Endodermal cell (in vitro differentiated cells): ENCODE measurements around the gene FGR. TPM values are rescaled to one million over a fixed set of nuclear protein-coding genes. Genes with fewer than 3 reads are reported as not detected.

Experiments used
- DNase-seq: peaks from one replicate; pipeline ENCODE4 v3.0.0-alpha.2; 2017
- H3K27ac ChIP-seq: 2 replicates; pipeline ENCODE4 v1.5.1; 2013; ENCODE audit warnings: mild to moderate bottlenecking, low read depth, low read length, moderate library complexity
- H3K27me3 ChIP-seq: 2 replicates; pipeline ENCODE4 v1.6.1; 2013; ENCODE audit warnings: mild to moderate bottlenecking, low read length, moderate library complexity; ENCODE audit not compliant: insufficient read depth, control insufficient read depth, poor library complexity, severe bottlenecking
- H3K36me3 ChIP-seq: 2 replicates; pipeline ENCODE4 v1.7.0; 2013; ENCODE audit warnings: mild to moderate bottlenecking, low read length, moderate library complexity; ENCODE audit not compliant: control insufficient read depth, insufficient read depth
- H3K4me1 ChIP-seq: one replicate; pipeline ENCODE4 v1.7.0; 2013; ENCODE audit warnings: low read length; ENCODE audit not compliant: control insufficient read depth, insufficient read depth
- H3K4me3 ChIP-seq: 2 replicates; pipeline ENCODE4 v1.5.1; 2013; ENCODE audit warnings: mild to moderate bottlenecking, low read length, moderate library complexity
- H3K9ac ChIP-seq: 2 replicates; pipeline ENCODE4 v1.6.1; 2013; ENCODE audit warnings: mild to moderate bottlenecking, low read length, moderate library complexity; ENCODE audit not compliant: poor library complexity, severe bottlenecking; ENCODE audit errors: extremely low read depth
- H3K9me3 ChIP-seq: 2 replicates; pipeline ENCODE4 v1.6.1; 2013; ENCODE audit warnings: mild to moderate bottlenecking, low read length, moderate library complexity; ENCODE audit not compliant: control insufficient read depth
- H3K27ac Mint-ChIP-seq: 2 replicates; pipeline ENCODE4 v1.8.0; 2020; ENCODE audit warnings: mixed read lengths
- H3K27me3 Mint-ChIP-seq: 2 replicates; pipeline ENCODE4 v1.8.0; 2021; ENCODE audit warnings: mild to moderate bottlenecking, mixed read lengths; ENCODE audit not compliant: insufficient read depth
- H3K36me3 Mint-ChIP-seq: 2 replicates; pipeline ENCODE4 v1.8.0; 2020; ENCODE audit warnings: low read depth, mixed read lengths
- H3K4me1 Mint-ChIP-seq: 2 replicates; pipeline ENCODE4 v1.8.0; 2020; ENCODE audit warnings: mixed read lengths
- H3K4me3 Mint-ChIP-seq: 2 replicates; pipeline ENCODE4 v1.8.0; 2020; ENCODE audit warnings: mild to moderate bottlenecking, moderate library complexity, mixed read lengths
- H3K9me3 Mint-ChIP-seq: 2 replicates; pipeline ENCODE4 v1.8.0; 2020; ENCODE audit warnings: mild to moderate bottlenecking, mixed read lengths
- CTCF ChIP-seq: fragments of 200-600 bp; sonication (generic); conservative IDR thresholded peaks from 2 replicates; pipeline ENCODE4 v1.5.0; 2021; ENCODE audit warnings: antibody characterized with exemption, mild to moderate bottlenecking
- WGBS, 2 experiments: methylation state at CpG; one replicate each; pipeline versions ENCODE4 v1.1.5 to v1.1.7; 2013; ENCODE audit warnings: missing lambda C conversion rate in 2 of 2, mixed read lengths in 1 of 2; ENCODE audit not compliant: insufficient coverage in 1 of 2, insufficient read length in 1 of 2; 5-methylcytosine and 5-hydroxymethylcytosine counted together
- total RNA-seq, 2 donors: library from RNA; stranded (reverse); fragmentation: NEBNext Ultra II Directional in 1 of 2; extraction: Animal tissue kit (Norgen Biotek cat#: 25700) in 1 of 2; gene quantifications; 2 replicates in 1 of 2; 3 replicates in 1 of 2; pipeline ENCODE4 v1.2.1, GENCODE V29; 2021

Gene FGR
- total RNA-seq, 2 donors from 2014 or later, result not detected

DNA sequence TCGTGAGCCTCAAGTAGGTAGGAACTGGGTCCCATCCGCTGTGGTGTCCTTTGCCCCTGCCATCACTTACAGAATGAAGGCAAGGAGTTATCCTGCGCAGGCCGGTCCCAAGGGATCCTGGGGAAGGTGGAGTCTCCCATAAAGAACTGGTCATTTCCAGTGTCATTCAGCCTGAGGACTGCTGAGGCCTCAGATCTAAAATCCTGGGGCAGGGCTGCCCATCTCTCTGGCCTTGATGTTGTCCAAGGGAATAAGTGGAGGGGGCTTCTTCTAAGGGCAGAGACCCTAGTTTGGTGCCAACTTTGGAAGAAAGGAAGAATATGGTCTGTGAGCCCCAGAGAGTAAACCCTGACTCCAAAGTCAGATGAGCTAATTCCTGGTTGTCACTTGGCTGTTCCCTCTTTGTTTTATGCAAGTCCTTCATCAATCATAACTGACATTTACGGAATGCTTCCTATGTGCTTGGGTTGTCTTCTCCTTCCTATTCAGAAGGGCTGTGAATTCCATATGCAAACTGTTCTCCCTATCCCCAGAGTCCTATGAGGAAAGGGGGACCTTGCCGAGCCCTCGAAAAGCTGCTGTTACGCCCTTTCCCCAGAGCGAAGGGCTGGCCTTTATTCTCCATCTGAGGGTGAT, 30.1 kb upstream of the FGR start:
- H3K27ac ChIP-seq, result no peak overlapping the region
- no peak for DNase-seq
- no peaks in the 10 kb centered on the region for H3K9me3 ChIP-seq
- no peaks in the 10 kb centered on the region for H3K36me3 ChIP-seq
- Mint-ChIP-seq H3K36me3 (no peaks in the 10 kb centered on the region), H3K9me3 (no peaks in the 10 kb centered on the region), H3K4me1 (peaks cover 8% of the 10 kb centered on the region), H3K4me3 (no peak overlapping the region), H3K27me3 (peaks cover 12% of the 10 kb centered on the region), H3K27ac (no peak overlapping the region)
- H3K27me3 ChIP-seq, result peaks cover 9% of the 10 kb centered on the region
- TF ChIP-seq CTCF, result no peak
- no peaks in the 10 kb centered on the region for H3K4me1 ChIP-seq
- 83 to 93% methylated on average over 8 to 9 of the region's 9 CpGs for WGBS, 2 experiments
- H3K4me3 ChIP-seq, result no peak overlapping the region
- no peak overlapping the region for H3K9ac ChIP-seq

DNA sequence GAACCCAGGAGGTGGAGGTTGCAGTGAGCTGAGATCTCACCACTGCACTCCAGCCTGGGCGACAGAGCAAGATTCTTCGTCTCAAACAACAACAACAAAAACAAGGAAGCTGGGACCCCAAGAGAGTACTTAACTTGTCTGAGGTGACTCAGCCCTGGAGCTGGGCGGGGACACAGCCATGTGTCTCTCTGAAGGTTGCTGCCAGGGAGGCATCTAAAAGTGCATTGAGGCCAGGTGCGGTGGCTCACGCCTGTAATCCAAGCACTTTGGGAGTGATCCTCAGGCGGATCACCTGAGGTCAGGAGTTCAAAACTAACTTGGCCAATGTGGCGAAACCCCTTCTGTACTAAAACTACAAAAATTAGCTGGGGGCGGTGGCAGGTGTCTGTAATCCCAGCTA, 29.3 kb upstream of the FGR start:
- H3K27ac Mint-ChIP-seq, result no peak overlapping the region
- H3K4me1 Mint-ChIP-seq, result peaks cover 8% of the 10 kb centered on the region
- peaks cover under 1% of the 10 kb centered on the region for H3K27me3 ChIP-seq
- no peaks in the 10 kb centered on the region for H3K9me3 ChIP-seq
- no peaks in the 10 kb centered on the region for H3K36me3 ChIP-seq
- no peak overlapping the region for H3K4me3 ChIP-seq
- no peaks in the 10 kb centered on the region for H3K36me3 Mint-ChIP-seq
- H3K9me3 Mint-ChIP-seq, result no peaks in the 10 kb centered on the region
- H3K4me1 ChIP-seq, result no peaks in the 10 kb centered on the region
- TF ChIP-seq CTCF, result no peak
- H3K9ac ChIP-seq, result no peak overlapping the region
- no peak overlapping the region for H3K4me3 Mint-ChIP-seq
- WGBS, 2 experiments, result 88 to 94% methylated on average over 8 of the region's 8 CpGs
- no peak overlapping the region for H3K27ac ChIP-seq
- peak; percentile 69 for DNase-seq
- peaks cover 3% of the 10 kb centered on the region for H3K27me3 Mint-ChIP-seq

GRCh38 chr1:27662707-27663393, 27.9 kb upstream of the FGR start:
- H3K27ac Mint-ChIP-seq, result peak overlapping the region; percentile 84
- H3K36me3 Mint-ChIP-seq, result no peaks in the 10 kb centered on the region
- Histone ChIP-seq H3K9ac (no peak overlapping the region), H3K4me3 (no peak overlapping the region), H3K27me3 (no peaks in the 10 kb centered on the region), H3K36me3 (no peaks in the 10 kb centered on the region), H3K4me1 (no peaks in the 10 kb centered on the region), H3K27ac (peak overlapping the region; percentile 8), H3K9me3 (no peaks in the 10 kb centered on the region)
- DNase-seq, result peak; percentile 98
- TF ChIP-seq CTCF, result peak; percentile 89
- no peaks in the 10 kb centered on the region for H3K27me3 Mint-ChIP-seq
- no peak overlapping the region for H3K4me3 Mint-ChIP-seq
- no peaks in the 10 kb centered on the region for H3K9me3 Mint-ChIP-seq
- H3K4me1 Mint-ChIP-seq, result peaks cover 6% of the 10 kb centered on the region
- WGBS, 2 experiments, result 32 to 50% methylated on average over 7 to 12 of the region's 12 CpGs
